GM23248 (cell line): ENCODE results near the gene RNF39.

Experiments used
- EZH2 ChIP-seq: fragments of 200-600 bp; sonication (generic); IDR thresholded peaks from 2 replicates; pipeline ENCODE4 v1.6.1; 2018; ENCODE audit warnings: antibody characterized with exemption, mild to moderate bottlenecking; ENCODE audit not compliant: insufficient read depth, poor library complexity, severe bottlenecking
- EZH2phosphoT487 ChIP-seq: fragments of 200-600 bp; sonication (generic); IDR thresholded peaks from 2 replicates; pipeline ENCODE4 v1.6.1; 2018; ENCODE audit warnings: antibody characterized with exemption, moderate library complexity, mild to moderate bottlenecking, low read depth; ENCODE audit not compliant: insufficient read depth

- no peak for TF ChIP-seq EZH2phosphoT487
- no peak for TF ChIP-seq EZH2
These were observed 36.9 kb upstream of the RNF39 start for GRCh38 chr6:30112402-30112994.
